WTC11 (cell line): ENCODE results near the gene DYRK1A. TPM values are rescaled to one million over a fixed set of nuclear protein-coding genes. Genes with fewer than 3 reads are reported as not detected.
A peak's percentile ranks its signal among the peaks of the same experiment; 100 is the strongest.

Experiments used
- ATAC-seq: fragments of 200-7000 bp; cut with Tn5 transposase; 2 replicates; pipeline ENCODE4 v1.10.0; 2021; ENCODE audit warnings: mild to moderate bottlenecking, moderate library complexity
- CTCF ChIA-PET: fragments of 300-600 bp; sonication (Branson Sonifier 250); formaldehyde crosslinking; loops from one replicate; lab custom pipeline; 2021; ENCODE audit warnings: antibody characterized with exemption; lab: Charles Lee
- POLR2A ChIA-PET: fragments of 350-600 bp; sonication (Branson Sonifier 250); formaldehyde crosslinking; loops from one replicate; lab custom pipeline; 2021; ENCODE audit warnings: antibody characterized with exemption; lab: Charles Lee
- DNase-seq: peaks from one replicate; pipeline ENCODE4 v3.0.0; 2021; ENCODE audit warnings: low spot score
- H3K27ac Mint-ChIP-seq: 2 replicates; pipeline ENCODE4 v1.8.0; 2021; ENCODE audit warnings: mixed read lengths
- H3K27me3 Mint-ChIP-seq: 2 replicates; pipeline ENCODE4 v1.8.0; 2021; ENCODE audit warnings: low read depth, mild to moderate bottlenecking, moderate library complexity, mixed read lengths
- H3K36me3 Mint-ChIP-seq: 2 replicates; pipeline ENCODE4 v1.8.0; 2021; ENCODE audit warnings: mixed read lengths
- H3K4me1 Mint-ChIP-seq: 2 replicates; pipeline ENCODE4 v1.8.0; 2022; ENCODE audit warnings: mixed read lengths
- H3K4me3 Mint-ChIP-seq: 2 replicates; pipeline ENCODE4 v1.8.0; 2021; ENCODE audit warnings: mild to moderate bottlenecking, moderate library complexity, mixed read lengths
- H3K9me3 Mint-ChIP-seq: 2 replicates; pipeline ENCODE4 v1.8.0; 2021; ENCODE audit warnings: mixed read lengths
- AFF4 ChIP-seq: sonication (generic); formaldehyde crosslinking; IDR thresholded peaks from 2 replicates; pipeline ENCODE4 v1.8.1; 2023; ENCODE audit warnings: mild to moderate bottlenecking, missing genetic modification reagents, borderline replicate concordance
- CBFB ChIP-seq: sonication (generic); formaldehyde crosslinking; IDR thresholded peaks from 2 replicates; pipeline ENCODE4 v1.8.1; 2022; ENCODE audit warnings: mild to moderate bottlenecking, low read depth, missing genetic modification reagents
- FOXJ3 ChIP-seq: sonication (generic); formaldehyde crosslinking; IDR thresholded peaks from 2 replicates; pipeline ENCODE4 v1.9.0; 2021; ENCODE audit warnings: missing genetic modification reagents, mild to moderate bottlenecking, borderline replicate concordance
- FOXK1 ChIP-seq: sonication (generic); formaldehyde crosslinking; IDR thresholded peaks from 2 replicates; pipeline ENCODE4 v1.8.0; 2022; ENCODE audit warnings: mild to moderate bottlenecking, moderate library complexity, missing genetic modification reagents
- IRF2 ChIP-seq: sonication (generic); formaldehyde crosslinking; IDR thresholded peaks from 2 replicates; pipeline ENCODE4 v1.8.0; 2022; ENCODE audit warnings: low read depth, missing genetic modification reagents, borderline replicate concordance
- KAT7 ChIP-seq: sonication (generic); formaldehyde crosslinking; IDR thresholded peaks from 2 replicates; pipeline ENCODE4 v1.8.1; 2023; ENCODE audit warnings: missing genetic modification reagents, mild to moderate bottlenecking, borderline replicate concordance
- MLX ChIP-seq: sonication (generic); formaldehyde crosslinking; IDR thresholded peaks from 2 replicates; pipeline ENCODE4 v1.8.1; 2023; ENCODE audit warnings: mild to moderate bottlenecking, missing genetic modification reagents, moderate library complexity
- MYBL2 ChIP-seq: sonication (generic); formaldehyde crosslinking; IDR thresholded peaks from 2 replicates; pipeline ENCODE4 v1.8.1; 2023; ENCODE audit warnings: mild to moderate bottlenecking, moderate library complexity, missing genetic modification reagents
- RORB ChIP-seq: fragments of 250-450 bp; sonication (Bioruptor Pico); IDR thresholded peaks from 2 replicates; pipeline ENCODE4 v1.9.0; 2021; ENCODE audit warnings: mild to moderate bottlenecking
- SOX15 ChIP-seq: fragments of 250-450 bp; sonication (Bioruptor Pico); IDR thresholded peaks from 2 replicates; pipeline ENCODE4 v1.9.0; 2021; ENCODE audit warnings: mild to moderate bottlenecking
- SP1 ChIP-seq: sonication (generic); formaldehyde crosslinking; conservative IDR thresholded peaks from 2 replicates; pipeline ENCODE4 v1.8.1; 2022; ENCODE audit warnings: missing genetic modification reagents
- TEAD4 ChIP-seq: sonication (generic); formaldehyde crosslinking; IDR thresholded peaks from 2 replicates; pipeline ENCODE4 v1.8.0; 2022; ENCODE audit warnings: mild to moderate bottlenecking, missing genetic modification reagents
- ZMAT4 ChIP-seq: fragments of 250-450 bp; sonication (Bioruptor Pico); IDR thresholded peaks from 2 replicates; pipeline ENCODE4 v1.9.0; 2021; ENCODE audit warnings: mild to moderate bottlenecking
- total RNA-seq: library from RNA; stranded (reverse); gene quantifications from 3 replicates; pipeline ENCODE4 v1.2.3, GENCODE V29; 2021
- TF ChIP-seq, protein P1 (sequence below): sonication (generic); formaldehyde crosslinking; IDR thresholded peaks from 2 replicates; pipeline ENCODE4 v1.8.1; 2023; ENCODE audit warnings: mild to moderate bottlenecking, missing genetic modification reagents, moderate library complexity
- TF ChIP-seq, protein P2 (sequence below): sonication (generic); formaldehyde crosslinking; IDR thresholded peaks from 2 replicates; pipeline ENCODE4 v1.8.1; 2023; ENCODE audit warnings: mild to moderate bottlenecking, missing genetic modification reagents
- TF ChIP-seq, protein P3 (sequence below): fragments of 250-450 bp; sonication (Bioruptor Pico); IDR thresholded peaks from 2 replicates; pipeline ENCODE4 v1.8.0; 2021; ENCODE audit warnings: mild to moderate bottlenecking
- TF ChIP-seq, protein P4 (sequence below): sonication (generic); formaldehyde crosslinking; IDR thresholded peaks from 2 replicates; pipeline ENCODE4 v1.8.0; 2022; ENCODE audit warnings: missing genetic modification reagents

DYRK1A gene
- total RNA-seq, 1 experiment from 2014 or later, result 56.5 TPM

DNA sequence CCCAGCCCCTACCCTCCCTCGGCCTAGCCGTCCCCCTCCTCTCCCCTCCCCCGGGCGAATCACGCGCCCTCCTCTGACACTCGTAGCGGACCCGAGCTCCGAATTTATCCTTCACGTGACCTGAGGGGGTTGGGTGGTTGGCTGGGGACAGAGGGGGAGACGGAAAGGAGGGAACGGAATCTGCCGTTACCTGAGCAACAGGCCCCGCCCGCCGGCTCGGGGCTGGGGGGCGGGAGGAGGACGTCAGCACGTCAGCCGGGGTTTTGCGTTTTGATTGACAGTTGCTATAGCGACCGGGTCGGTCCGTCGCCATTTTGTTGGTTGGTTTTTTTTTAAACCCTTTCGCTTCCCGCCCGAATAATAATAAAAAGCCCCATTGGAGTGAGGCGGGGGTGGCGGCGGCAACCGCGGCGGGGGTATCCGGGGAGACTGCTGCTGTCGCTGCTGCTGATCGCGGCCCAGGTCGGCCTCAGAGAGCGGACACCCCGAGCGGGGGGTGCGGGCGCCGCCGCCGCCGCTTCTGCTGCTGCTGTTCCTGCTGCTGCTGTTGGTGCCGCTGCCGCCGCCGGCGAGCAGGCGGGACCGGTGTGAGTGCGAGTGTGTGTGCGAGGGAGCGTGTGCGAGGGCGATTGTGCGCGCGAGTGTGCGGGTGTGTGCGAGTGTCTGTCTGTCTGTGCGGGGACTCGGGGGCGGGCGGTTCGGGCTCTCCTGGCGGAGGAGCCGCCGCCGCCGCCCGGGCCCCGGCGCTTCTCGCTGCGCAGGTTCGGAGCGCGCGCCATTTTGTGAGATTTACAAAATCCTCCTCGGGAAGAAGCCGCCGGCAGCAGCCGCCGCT lies at the start of gene DYRK1A (continued):
- TF ChIP-seq ZMAT4 (CRISPR knock-in tag), result no peak
- peak; percentile 71 for TF ChIP-seq SP1 (CRISPR knock-in tag)
- TF ChIP-seq FOXJ3, result no peak
- no peak for TF ChIP-seq MYBL2 (CRISPR knock-in tag)

DNA sequence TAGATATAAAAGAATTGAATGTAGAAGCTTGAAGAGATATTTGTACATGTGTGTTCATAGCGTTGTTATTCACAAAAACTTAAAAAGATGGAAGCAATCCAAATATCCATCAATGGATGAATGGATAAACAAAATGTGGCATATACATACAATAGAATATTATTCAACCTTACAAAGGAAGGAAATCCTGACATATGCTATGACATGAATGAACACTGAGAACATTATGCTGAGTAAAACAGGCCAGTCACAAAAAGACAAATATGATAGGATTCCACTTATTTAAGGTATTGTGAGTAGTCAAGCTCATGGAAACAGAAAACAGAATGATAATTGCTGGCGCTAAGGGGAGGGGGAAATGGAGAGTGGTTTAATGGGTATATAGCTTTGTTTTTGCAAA lies 47.0 kb upstream of the DYRK1A start:
- H3K36me3 Mint-ChIP-seq, result no peaks in the 10 kb centered on the region; the same call in 1 of the 2 replicates
- ChIA-PET POLR2A (no interaction called here), CTCF (no interaction called here)
- H3K27me3 Mint-ChIP-seq, result no peaks in the 10 kb centered on the region; the same call in 1 of the 2 replicates
- TF ChIP-seq IRF2, result no peak
- TF ChIP-seq, protein P1, sequence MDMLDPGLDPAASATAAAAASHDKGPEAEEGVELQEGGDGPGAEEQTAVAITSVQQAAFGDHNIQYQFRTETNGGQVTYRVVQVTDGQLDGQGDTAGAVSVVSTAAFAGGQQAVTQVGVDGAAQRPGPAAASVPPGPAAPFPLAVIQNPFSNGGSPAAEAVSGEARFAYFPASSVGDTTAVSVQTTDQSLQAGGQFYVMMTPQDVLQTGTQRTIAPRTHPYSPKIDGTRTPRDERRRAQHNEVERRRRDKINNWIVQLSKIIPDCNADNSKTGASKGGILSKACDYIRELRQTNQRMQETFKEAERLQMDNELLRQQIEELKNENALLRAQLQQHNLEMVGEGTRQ (CRISPR knock-in tag), result no peak
- TF ChIP-seq CBFB (CRISPR knock-in tag), result no peak
- TF ChIP-seq FOXK1 (CRISPR knock-in tag), result no peak
- TF ChIP-seq MYBL2 (CRISPR knock-in tag), result no peak
- TF ChIP-seq, protein P2, sequence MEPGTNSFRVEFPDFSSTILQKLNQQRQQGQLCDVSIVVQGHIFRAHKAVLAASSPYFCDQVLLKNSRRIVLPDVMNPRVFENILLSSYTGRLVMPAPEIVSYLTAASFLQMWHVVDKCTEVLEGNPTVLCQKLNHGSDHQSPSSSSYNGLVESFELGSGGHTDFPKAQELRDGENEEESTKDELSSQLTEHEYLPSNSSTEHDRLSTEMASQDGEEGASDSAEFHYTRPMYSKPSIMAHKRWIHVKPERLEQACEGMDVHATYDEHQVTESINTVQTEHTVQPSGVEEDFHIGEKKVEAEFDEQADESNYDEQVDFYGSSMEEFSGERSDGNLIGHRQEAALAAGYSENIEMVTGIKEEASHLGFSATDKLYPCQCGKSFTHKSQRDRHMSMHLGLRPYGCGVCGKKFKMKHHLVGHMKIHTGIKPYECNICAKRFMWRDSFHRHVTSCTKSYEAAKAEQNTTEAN (CRISPR knock-in tag), result no peak
- TF ChIP-seq SOX15 (CRISPR knock-in tag), result no peak
- TF ChIP-seq TEAD4 (CRISPR knock-in tag), result no peak
- TF ChIP-seq, protein P3, sequence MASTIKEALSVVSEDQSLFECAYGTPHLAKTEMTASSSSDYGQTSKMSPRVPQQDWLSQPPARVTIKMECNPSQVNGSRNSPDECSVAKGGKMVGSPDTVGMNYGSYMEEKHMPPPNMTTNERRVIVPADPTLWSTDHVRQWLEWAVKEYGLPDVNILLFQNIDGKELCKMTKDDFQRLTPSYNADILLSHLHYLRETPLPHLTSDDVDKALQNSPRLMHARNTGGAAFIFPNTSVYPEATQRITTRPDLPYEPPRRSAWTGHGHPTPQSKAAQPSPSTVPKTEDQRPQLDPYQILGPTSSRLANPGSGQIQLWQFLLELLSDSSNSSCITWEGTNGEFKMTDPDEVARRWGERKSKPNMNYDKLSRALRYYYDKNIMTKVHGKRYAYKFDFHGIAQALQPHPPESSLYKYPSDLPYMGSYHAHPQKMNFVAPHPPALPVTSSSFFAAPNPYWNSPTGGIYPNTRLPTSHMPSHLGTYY (CRISPR knock-in tag), result no peak
- TF ChIP-seq KAT7 (CRISPR knock-in tag), result no peak
- no peak for TF ChIP-seq RORB
- TF ChIP-seq AFF4 (CRISPR knock-in tag), result no peak
- TF ChIP-seq, protein P4, sequence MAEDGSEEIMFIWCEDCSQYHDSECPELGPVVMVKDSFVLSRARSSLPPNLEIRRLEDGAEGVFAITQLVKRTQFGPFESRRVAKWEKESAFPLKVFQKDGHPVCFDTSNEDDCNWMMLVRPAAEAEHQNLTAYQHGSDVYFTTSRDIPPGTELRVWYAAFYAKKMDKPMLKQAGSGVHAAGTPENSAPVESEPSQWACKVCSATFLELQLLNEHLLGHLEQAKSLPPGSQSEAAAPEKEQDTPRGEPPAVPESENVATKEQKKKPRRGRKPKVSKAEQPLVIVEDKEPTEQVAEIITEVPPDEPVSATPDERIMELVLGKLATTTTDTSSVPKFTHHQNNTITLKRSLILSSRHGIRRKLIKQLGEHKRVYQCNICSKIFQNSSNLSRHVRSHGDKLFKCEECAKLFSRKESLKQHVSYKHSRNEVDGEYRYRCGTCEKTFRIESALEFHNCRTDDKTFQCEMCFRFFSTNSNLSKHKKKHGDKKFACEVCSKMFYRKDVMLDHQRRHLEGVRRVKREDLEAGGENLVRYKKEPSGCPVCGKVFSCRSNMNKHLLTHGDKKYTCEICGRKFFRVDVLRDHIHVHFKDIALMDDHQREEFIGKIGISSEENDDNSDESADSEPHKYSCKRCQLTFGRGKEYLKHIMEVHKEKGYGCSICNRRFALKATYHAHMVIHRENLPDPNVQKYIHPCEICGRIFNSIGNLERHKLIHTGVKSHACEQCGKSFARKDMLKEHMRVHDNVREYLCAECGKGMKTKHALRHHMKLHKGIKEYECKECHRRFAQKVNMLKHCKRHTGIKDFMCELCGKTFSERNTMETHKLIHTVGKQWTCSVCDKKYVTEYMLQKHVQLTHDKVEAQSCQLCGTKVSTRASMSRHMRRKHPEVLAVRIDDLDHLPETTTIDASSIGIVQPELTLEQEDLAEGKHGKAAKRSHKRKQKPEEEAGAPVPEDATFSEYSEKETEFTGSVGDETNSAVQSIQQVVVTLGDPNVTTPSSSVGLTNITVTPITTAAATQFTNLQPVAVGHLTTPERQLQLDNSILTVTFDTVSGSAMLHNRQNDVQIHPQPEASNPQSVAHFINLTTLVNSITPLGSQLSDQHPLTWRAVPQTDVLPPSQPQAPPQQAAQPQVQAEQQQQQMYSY, result no peak
- no peak for TF ChIP-seq MLX (CRISPR knock-in tag)
- no peak overlapping the region for H3K27ac Mint-ChIP-seq
- ATAC-seq (no peak), DNase-seq (no peak)
- H3K4me3 Mint-ChIP-seq, result no peak overlapping the region
- peaks cover 23% of the 10 kb centered on the region for H3K9me3 Mint-ChIP-seq
- no peaks in the 10 kb centered on the region for H3K4me1 Mint-ChIP-seq
